ENCODE results near the gene MESP2. TPM values are rescaled to one million over a fixed set of nuclear protein-coding genes. Genes with fewer than 3 reads are reported as not detected.

MESP2 gene
- total and polyA plus RNA-seq, 9 of the 15 experiments (the other 6 are each of a cell fraction or from before 2014, with no cell fraction given), result 0.08 to 0.82 (median 0.37) TPM

- WGBS (ENCODE audit: insufficient coverage, low coverage, missing lambda C conversion rate), result 52% methylated on average over 4 of the region's 7 CpGs
- Histone ChIP-seq H3K27ac (ENCODE audit: extremely low read depth, low read depth, low read length) (no peak overlapping the region), H4K20me1 (replicated peaks; ENCODE audit: control insufficient read depth, insufficient read depth, low read length) (no peaks in the 10 kb centered on the region), H3K9me1 (ENCODE audit: control insufficient read depth, insufficient read depth, low read length) (no peaks in the 10 kb centered on the region), H3K27me3 (ENCODE audit: control insufficient read depth in 2 of 2, insufficient read depth in 2 of 2, low read length in 2 of 2) (no peaks in the 10 kb centered on the region), H3K36me3 (ENCODE audit: control insufficient read depth, insufficient read depth, low read length) (no peaks in the 10 kb centered on the region), H2AFZ (ENCODE audit: low read depth, low read length) (no peak overlapping the region), H3K4me3 (no peak overlapping the region), H3K4me2 (ENCODE audit: insufficient read depth, low read length) (no peak overlapping the region), H3K4me1 (replicated peaks in 1 of 2; ENCODE audit: control insufficient read depth in 2 of 2, insufficient read depth in 2 of 2, low read length in 2 of 2) (peaks cover 14 to 15% of the 10 kb centered on the region in 2 experiments; a peak in 4 of 5 replicates), H3K79me2 (ENCODE audit: control insufficient read depth, insufficient read depth, low read length) (no peaks in the 10 kb centered on the region), H3K9ac (ENCODE audit: insufficient read depth in 1 of 2, low read depth in 2 of 2, low read length in 2 of 2) (no peak overlapping the region), H3K9me3 (replicated peaks; ENCODE audit: control insufficient read depth, insufficient read depth, low read depth, low read length) (no peaks in the 10 kb centered on the region)
- POLR2A ChIA-PET, result no interaction called here
- FAIRE-seq (no peak), ATAC-seq (no peak), DNase-seq (ENCODE audit: extremely low read depth in 1 of 4, low spot score in 3 of 4) (no peak)
- CTCF ChIA-PET (ENCODE audit: low intra/inter-chr PET ratio), result no interaction called here
- BruUV-seq (replicated peaks), result no TSS peak
- TF ChIP-seq BCL6 (CRISPR knock-in tag; IDR thresholded peaks at IDR 0.05), result no peak
- no peak for TF ChIP-seq ZNF695 (CRISPR knock-in tag; IDR thresholded peaks at IDR 0.05)
- no peak for TF ChIP-seq L3MBTL2 (IDR thresholded peaks at IDR 0.05)
- TF ChIP-seq NELFE (IDR thresholded peaks at IDR 0.05; ENCODE audit: insufficient read depth, insufficient read length), result no peak
- TF ChIP-seq BCLAF1 (IDR thresholded peaks at IDR 0.05; ENCODE audit: borderline replicate concordance in 1 of 2, control insufficient read depth in 1 of 2, low read depth in 2 of 2, low read length in 1 of 2), result no peak
- TF ChIP-seq BRF1 (IDR thresholded peaks at IDR 0.05; ENCODE audit: borderline replicate concordance, extremely low read depth, insufficient read length), result no peak
- in situ Hi-C loops (cut with MboI) (no loop called here), intact Hi-C loops (cut with micrococcal nuclease) (loop anchor here (5.0 kb wide), 1 partner anchor 62 kb away; no protein-coding TSS in a partner anchor)
Measured at GRCh38 chr15:89824607-89824867, 48.4 kb downstream of the MESP2 start.
